Activated CD4-positive, alpha-beta T cell treated with anti-CD3 and anti-CD28 coated beads for 36 hours (primary cell): Measurements from ENCODE around the gene PHB1. TPM values are rescaled to one million over a fixed set of nuclear protein-coding genes. Genes with fewer than 3 reads are reported as not detected.

Source experiments
- ATAC-seq: fragments of 200-7000 bp; cut with Tn5 transposase; one replicate; pipeline ENCODE4 v1.10.0; 2021; ENCODE audit warnings: mild to moderate bottlenecking, moderate library complexity
- CTCF ChIA-PET: fragments of 350-600 bp; sonication (Branson Sonifier 250); formaldehyde crosslinking; loops from one replicate; lab custom pipeline; 2021; ENCODE audit warnings: antibody characterized with exemption; lab: Charles Lee
- POLR2A ChIA-PET: fragments of 350-600 bp; sonication (Branson Sonifier 250); formaldehyde crosslinking; loops from one replicate; lab custom pipeline; 2021; ENCODE audit warnings: antibody characterized with exemption, inconsistent platforms; lab: Charles Lee
- DNase-seq: peaks from one replicate; pipeline ENCODE4 v3.0.0-alpha.2; 2020
- H3K27ac Mint-ChIP-seq: one replicate; pipeline ENCODE4 v1.8.0; 2021; ENCODE audit warnings: mixed read lengths
- H3K27me3 Mint-ChIP-seq: one replicate; pipeline ENCODE4 v1.8.0; 2021; ENCODE audit warnings: mixed read lengths
- H3K36me3 Mint-ChIP-seq: one replicate; pipeline ENCODE4 v1.8.0; 2021; ENCODE audit warnings: low read depth, mixed read lengths
- H3K4me1 Mint-ChIP-seq: one replicate; pipeline ENCODE4 v1.8.0; 2021; ENCODE audit warnings: mixed read lengths
- H3K4me3 Mint-ChIP-seq: one replicate; pipeline ENCODE4 v1.8.0; 2021; ENCODE audit warnings: mild to moderate bottlenecking, moderate library complexity, mixed read lengths
- H3K9me3 Mint-ChIP-seq: one replicate; pipeline ENCODE4 v1.8.0; 2021; ENCODE audit warnings: low read depth, mixed read lengths
- intact Hi-C, 2 experiments: fragments of 100-400 bp; cut with DNase I in 1 of 2; cut with micrococcal nuclease in 1 of 2; formaldehyde crosslinking; loops; one replicate each; pipeline versions ENCODE4 v1.14.2 to v1.15.1; 2022 to 2024; cut with DNase I, micrococcal nuclease
- total RNA-seq, 2 experiments: library from RNA; stranded (reverse); gene quantifications; one replicate each; pipeline ENCODE4 v1.2.3, GENCODE V29; 2021

PHB1 gene
- total RNA-seq, 2 experiments from 2014 or later = 346 to 350 TPM

- peaks cover 5% of the 10 kb centered on the region for H3K27me3 Mint-ChIP-seq
- no peaks in the 10 kb centered on the region for H3K9me3 Mint-ChIP-seq
- no peak for ATAC-seq
- no peak overlapping the region for H3K4me3 Mint-ChIP-seq
- no peak overlapping the region for H3K27ac Mint-ChIP-seq
- H3K4me1 Mint-ChIP-seq = no peaks in the 10 kb centered on the region
- ChIA-PET POLR2A (no interaction called here), CTCF (no interaction called here)
- no peak for DNase-seq
- intact Hi-C loops = no loop called here
- H3K36me3 Mint-ChIP-seq = no peaks in the 10 kb centered on the region
Measured at GRCh38 chr17:49452201-49452600, 37.5 kb upstream of the PHB1 start.

DNA sequence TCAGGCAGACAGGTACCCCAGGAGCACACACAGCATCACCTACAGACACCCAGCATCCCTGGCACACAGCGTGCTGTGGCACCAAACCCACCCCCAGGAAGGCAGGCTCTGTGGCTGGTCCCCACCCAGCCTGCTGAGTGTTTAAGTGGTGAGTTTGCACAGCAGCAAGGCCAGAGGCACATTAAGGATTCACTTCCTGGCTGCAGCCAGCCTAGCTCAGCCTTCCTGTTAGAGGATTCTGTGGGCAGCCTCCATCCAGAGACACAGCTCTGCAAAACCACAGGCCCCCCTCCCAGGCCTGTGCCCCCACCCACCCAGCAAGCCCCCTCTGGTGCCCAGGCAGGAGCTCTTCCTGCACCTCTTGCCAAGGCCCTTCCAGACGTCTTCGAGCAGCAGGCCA is 36.1 kb upstream of the PHB1 start:
- DNase-seq (no peak), ATAC-seq (no peak)
- Mint-ChIP-seq H3K4me3 (no peak overlapping the region), H3K27me3 (no peaks in the 10 kb centered on the region), H3K36me3 (no peaks in the 10 kb centered on the region), H3K4me1 (no peaks in the 10 kb centered on the region), H3K9me3 (no peaks in the 10 kb centered on the region), H3K27ac (no peak overlapping the region)
- intact Hi-C loops = no loop called here
- ChIA-PET POLR2A (no interaction called here), CTCF (interaction anchor here (1.1 kb wide), 1 partner anchor 10 kb away, joined by 3 read pairs; no protein-coding TSS in a partner anchor)

GRCh38 chr17:49450181-49450580 is 35.5 kb upstream of the PHB1 start:
- no peak overlapping the region for H3K27ac Mint-ChIP-seq
- POLR2A ChIA-PET = no interaction called here
- no peak for DNase-seq
- CTCF ChIA-PET = no interaction called here
- no peaks in the 10 kb centered on the region for H3K36me3 Mint-ChIP-seq
- no peak for ATAC-seq
- no peaks in the 10 kb centered on the region for H3K4me1 Mint-ChIP-seq
- intact Hi-C loops = no loop called here
- H3K27me3 Mint-ChIP-seq = no peaks in the 10 kb centered on the region
- H3K4me3 Mint-ChIP-seq = no peak overlapping the region
- no peaks in the 10 kb centered on the region for H3K9me3 Mint-ChIP-seq

- DNase-seq = no peak
- Mint-ChIP-seq H3K4me3 (no peak overlapping the region), H3K27ac (no peak overlapping the region), H3K36me3 (no peaks in the 10 kb centered on the region), H3K27me3 (no peaks in the 10 kb centered on the region), H3K9me3 (no peaks in the 10 kb centered on the region), H3K4me1 (no peaks in the 10 kb centered on the region)
- intact Hi-C loops = no loop called here
- ChIA-PET POLR2A (no interaction called here), CTCF (no interaction called here)
- no peak for ATAC-seq
Measured at GRCh38 chr17:49447628-49448302, 33.1 kb upstream of the PHB1 start.

DNA sequence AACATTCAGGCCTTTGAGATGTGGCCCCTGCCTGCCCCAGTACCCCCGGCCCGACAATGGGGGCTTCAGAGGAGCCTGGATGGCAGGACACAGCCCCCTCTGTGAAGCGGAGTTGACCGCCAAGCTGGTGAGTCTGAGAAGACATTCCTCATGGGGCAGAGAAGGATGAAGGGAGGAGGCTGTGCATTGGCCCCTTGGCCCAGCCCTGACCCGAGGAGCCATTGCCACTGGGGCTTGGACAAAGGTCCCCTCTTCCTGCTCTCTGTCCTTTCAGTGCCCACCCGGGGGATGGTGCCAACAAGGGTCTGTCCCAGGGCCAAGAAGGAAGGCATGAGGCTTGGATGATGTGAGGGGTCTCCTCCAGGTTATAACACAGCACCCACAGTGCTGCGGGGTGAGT is 30.9 kb upstream of the PHB1 start:
- intact Hi-C loops = no loop called here
- Mint-ChIP-seq H3K9me3 (no peaks in the 10 kb centered on the region), H3K36me3 (no peaks in the 10 kb centered on the region), H3K4me3 (no peak overlapping the region), H3K4me1 (no peaks in the 10 kb centered on the region), H3K27me3 (peaks cover 2% of the 10 kb centered on the region), H3K27ac (no peak overlapping the region)
- ChIA-PET POLR2A (no interaction called here), CTCF (interaction anchor here (0.6 kb wide), 1 partner anchor 570 kb away, joined by 3 read pairs; no protein-coding TSS in a partner anchor)
- no peak for ATAC-seq
- no peak for DNase-seq

DNA sequence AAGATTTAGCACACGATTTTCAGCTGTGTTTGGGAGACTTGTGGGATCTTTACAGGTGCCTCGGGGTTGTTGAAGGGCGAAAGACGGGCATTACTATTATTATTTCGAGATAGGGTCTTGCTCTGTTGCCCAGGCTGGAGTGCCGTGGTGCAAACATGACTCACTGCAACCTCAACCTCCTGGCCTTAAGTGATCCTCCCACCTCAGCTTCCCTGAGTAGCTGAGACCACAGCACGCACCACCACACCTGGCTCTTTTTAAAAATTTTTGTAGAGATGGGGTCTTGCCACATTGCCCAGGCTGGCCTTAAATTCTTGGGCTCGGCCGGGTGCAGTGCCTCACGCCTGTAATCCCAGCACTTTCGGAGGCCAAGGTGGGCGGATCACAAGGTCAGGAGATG is 29.7 kb upstream of the PHB1 start:
- ATAC-seq (no peak), DNase-seq (no peak)
- intact Hi-C loops = no loop called here
- Mint-ChIP-seq H3K9me3 (no peaks in the 10 kb centered on the region), H3K36me3 (no peaks in the 10 kb centered on the region), H3K27ac (no peak overlapping the region), H3K4me3 (no peak overlapping the region), H3K27me3 (peaks cover 4% of the 10 kb centered on the region), H3K4me1 (no peaks in the 10 kb centered on the region)
- ChIA-PET CTCF (interaction anchor here (0.6 to 1.2 kb wide), 3 partner anchors 112 to 504 kb away, joined by 3 to 5 read pairs (median 3); no protein-coding TSS in a partner anchor), POLR2A (no interaction called here)

- ATAC-seq (no peak), DNase-seq (no peak)
- Mint-ChIP-seq H3K4me1 (no peaks in the 10 kb centered on the region), H3K9me3 (no peaks in the 10 kb centered on the region), H3K27ac (no peak overlapping the region), H3K27me3 (peaks cover 8% of the 10 kb centered on the region), H3K4me3 (no peak overlapping the region), H3K36me3 (no peaks in the 10 kb centered on the region)
- ChIA-PET POLR2A (interaction anchor here (0.6 kb wide), 1 partner anchor 518 kb away, joined by 3 read pairs; no protein-coding TSS in a partner anchor), CTCF (interaction anchor here (1.2 kb wide), 1 partner anchor 112 kb away, joined by 5 read pairs; no protein-coding TSS in a partner anchor)
- intact Hi-C loops = no loop called here
Measured at GRCh38 chr17:49443862-49444261, 29.2 kb upstream of the PHB1 start.

DNA sequence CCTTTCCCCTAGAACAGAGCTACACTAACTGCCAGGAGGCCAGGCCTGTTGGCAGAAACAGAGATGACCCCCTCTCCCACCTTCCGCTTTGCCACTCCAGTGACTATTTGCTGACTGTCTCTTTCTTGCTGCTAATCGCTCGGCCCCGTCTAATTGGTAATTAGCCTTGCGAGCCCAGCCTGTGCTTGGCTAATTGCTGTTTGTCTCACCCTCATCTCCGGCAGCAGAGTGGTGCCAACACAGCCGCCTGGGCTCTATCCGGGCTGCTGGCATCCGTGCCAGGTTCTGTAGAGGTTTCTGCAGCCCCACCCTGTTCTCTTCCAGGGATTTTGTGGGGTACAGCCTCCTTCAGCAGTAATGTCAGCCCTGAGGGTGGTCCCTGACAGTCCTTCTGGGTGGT is 27.4 kb upstream of the PHB1 start:
- Mint-ChIP-seq H3K4me3 (no peak overlapping the region), H3K9me3 (no peaks in the 10 kb centered on the region), H3K27me3 (peaks cover 16% of the 10 kb centered on the region), H3K27ac (no peak overlapping the region), H3K36me3 (no peaks in the 10 kb centered on the region), H3K4me1 (no peaks in the 10 kb centered on the region)
- no peak for DNase-seq
- ChIA-PET POLR2A (no interaction called here), CTCF (no interaction called here)
- intact Hi-C loops = no loop called here
- no peak for ATAC-seq

- H3K27ac Mint-ChIP-seq = no peak overlapping the region
- ChIA-PET CTCF (interaction anchor here (0.5 kb wide), 1 partner anchor 20 kb away, joined by 3 read pairs; no protein-coding TSS in a partner anchor), POLR2A (no interaction called here)
- H3K4me1 Mint-ChIP-seq = no peaks in the 10 kb centered on the region
- ATAC-seq (no peak), DNase-seq (no peak)
- H3K4me3 Mint-ChIP-seq = no peak overlapping the region
- peaks cover 21% of the 10 kb centered on the region for H3K27me3 Mint-ChIP-seq
- intact Hi-C loops = no loop called here
- H3K9me3 Mint-ChIP-seq = no peaks in the 10 kb centered on the region
- H3K36me3 Mint-ChIP-seq = no peaks in the 10 kb centered on the region
Measured at GRCh38 chr17:49441578-49441977, 26.9 kb upstream of the PHB1 start.

DNA sequence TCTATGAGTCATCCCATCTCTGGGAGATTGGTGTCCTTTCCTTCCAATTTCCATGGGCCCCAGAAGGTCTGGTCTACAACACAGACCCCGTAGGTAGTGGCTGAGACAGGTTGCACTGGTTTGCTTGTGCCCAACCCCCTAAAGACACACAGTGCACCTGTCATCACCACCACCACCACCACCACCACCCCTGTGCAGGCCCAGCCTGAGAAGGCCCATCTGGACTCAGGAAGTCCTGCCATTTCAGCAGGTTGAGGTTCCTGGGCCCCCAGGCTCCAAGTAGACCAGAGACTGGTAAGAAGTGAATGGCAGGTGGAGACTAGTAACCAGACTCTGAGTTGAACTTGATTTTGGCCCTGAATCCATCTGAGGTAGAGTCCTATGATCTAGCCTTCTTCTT is 25.9 kb upstream of the PHB1 start:
- CTCF ChIA-PET = no interaction called here
- intact Hi-C loops = no loop called here
- Mint-ChIP-seq H3K27ac (no peak overlapping the region), H3K4me1 (no peaks in the 10 kb centered on the region), H3K36me3 (no peaks in the 10 kb centered on the region), H3K9me3 (no peaks in the 10 kb centered on the region), H3K4me3 (no peak overlapping the region), H3K27me3 (peaks cover 22% of the 10 kb centered on the region)
- POLR2A ChIA-PET = no interaction called here
- ATAC-seq (no peak), DNase-seq (no peak)

DNA sequence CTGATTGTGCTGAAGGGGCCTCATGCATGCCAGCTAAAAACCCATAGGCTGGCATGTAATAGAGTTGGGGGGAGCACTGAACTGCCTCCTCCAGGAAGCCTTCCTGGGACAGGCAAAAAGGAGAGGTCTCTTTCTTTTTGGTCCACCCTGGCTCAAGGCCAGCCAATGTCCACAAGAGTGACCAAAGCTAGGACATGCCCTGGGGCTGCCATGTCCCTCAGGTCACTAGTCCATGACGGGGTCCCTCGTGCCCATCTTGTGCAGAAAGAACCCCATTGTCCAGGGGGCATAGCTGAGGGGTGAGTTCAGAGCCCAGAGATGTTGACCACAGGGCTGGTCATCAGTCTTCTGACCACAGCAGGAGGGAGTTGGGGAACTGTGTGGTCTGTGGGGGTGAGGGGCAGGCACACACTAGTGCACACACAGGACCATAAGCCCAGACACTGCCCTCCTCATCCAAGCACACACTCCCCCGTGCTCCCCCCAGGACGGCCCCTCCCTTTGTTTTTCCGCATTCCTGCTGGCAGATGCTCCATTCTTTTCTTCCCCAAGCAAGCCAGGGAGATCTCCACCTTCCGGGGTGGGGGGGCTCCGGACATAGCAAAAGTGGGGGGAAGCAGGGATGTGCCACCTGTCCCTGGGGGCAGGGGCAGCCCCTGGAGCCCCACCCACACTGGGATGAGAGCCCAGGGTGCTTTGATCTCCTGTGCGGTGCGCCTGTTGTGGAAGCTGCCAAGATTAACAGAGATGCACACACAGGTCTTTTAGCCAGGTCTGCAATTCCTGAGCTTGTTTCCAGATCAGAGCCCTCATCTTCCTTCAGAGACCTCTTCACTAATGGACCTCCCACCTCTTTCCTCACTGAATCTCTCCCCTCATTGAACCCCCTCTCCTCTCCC is 25.2 kb upstream of the PHB1 start:
- ChIA-PET CTCF (no interaction called here), POLR2A (no interaction called here)
- H3K27ac Mint-ChIP-seq = no peak overlapping the region
- H3K4me3 Mint-ChIP-seq = no peak overlapping the region
- ATAC-seq (no peak), DNase-seq (no peak)
- H3K36me3 Mint-ChIP-seq = no peaks in the 10 kb centered on the region
- peaks cover 22% of the 10 kb centered on the region for H3K27me3 Mint-ChIP-seq
- intact Hi-C loops = loop anchor here in 1 of 2 experiments (5.0 kb wide), 1 partner anchor 57 kb away; the partner anchor contains the start of gene NGFR
- no peaks in the 10 kb centered on the region for H3K9me3 Mint-ChIP-seq
- H3K4me1 Mint-ChIP-seq = no peaks in the 10 kb centered on the region
